ENCODE data around the gene RMP24.

DNA sequence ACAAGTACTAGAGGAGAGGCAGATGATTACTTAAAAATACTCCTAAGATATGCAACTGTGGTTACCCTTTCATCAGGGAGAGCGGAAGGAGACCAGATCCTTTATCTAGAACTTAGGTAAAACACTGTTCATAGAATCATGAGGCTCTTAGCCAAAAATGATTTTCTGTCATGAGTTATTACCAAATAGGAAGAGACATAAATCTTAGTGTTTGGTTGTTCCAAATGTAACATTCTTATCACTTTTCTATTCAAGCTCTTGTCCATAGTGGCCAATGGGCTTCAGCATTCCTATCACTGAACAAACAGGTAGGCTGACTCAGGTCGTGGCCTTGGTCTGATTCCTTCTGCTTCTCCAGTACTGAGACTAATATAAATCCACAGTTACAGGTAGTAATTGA lies 56.4 kb downstream of the RMP24 start:
- TF ChIP-seq, protein P1, sequence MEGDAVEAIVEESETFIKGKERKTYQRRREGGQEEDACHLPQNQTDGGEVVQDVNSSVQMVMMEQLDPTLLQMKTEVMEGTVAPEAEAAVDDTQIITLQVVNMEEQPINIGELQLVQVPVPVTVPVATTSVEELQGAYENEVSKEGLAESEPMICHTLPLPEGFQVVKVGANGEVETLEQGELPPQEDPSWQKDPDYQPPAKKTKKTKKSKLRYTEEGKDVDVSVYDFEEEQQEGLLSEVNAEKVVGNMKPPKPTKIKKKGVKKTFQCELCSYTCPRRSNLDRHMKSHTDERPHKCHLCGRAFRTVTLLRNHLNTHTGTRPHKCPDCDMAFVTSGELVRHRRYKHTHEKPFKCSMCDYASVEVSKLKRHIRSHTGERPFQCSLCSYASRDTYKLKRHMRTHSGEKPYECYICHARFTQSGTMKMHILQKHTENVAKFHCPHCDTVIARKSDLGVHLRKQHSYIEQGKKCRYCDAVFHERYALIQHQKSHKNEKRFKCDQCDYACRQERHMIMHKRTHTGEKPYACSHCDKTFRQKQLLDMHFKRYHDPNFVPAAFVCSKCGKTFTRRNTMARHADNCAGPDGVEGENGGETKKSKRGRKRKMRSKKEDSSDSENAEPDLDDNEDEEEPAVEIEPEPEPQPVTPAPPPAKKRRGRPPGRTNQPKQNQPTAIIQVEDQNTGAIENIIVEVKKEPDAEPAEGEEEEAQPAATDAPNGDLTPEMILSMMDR (conservative IDR thresholded peaks at IDR 0.05): no peak
- no peak for TF ChIP-seq EZH2 (IDR thresholded peaks at IDR 0.05; ENCODE audit: low read depth)

Data from PC-9 (cell line).